ENCODE data around the gene HOXA6.

DNA sequence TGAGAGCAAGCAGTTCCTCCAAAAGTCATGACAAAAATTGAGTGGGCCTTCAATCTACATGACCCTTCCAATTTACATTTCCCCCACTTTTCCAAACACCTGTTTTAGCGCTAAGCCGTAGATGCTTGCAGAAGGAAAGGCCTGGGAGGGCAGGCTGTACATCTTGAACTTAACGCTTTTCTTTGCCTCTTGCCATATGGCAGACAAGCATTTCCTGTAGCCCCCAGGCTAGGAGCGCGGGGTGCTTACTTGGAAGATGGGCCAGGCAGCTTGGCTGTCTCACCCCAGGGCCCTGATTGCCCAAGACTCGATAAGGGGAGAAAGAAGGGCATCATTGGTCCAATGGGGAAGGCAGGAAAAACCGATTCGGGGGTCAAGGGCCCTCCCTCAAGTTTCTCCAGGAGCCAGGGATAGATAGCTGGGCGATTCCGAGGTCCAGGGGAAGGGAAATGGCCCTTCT, 24.8 kb upstream of the HOXA6 start:
- TF ChIP-seq, protein P1, sequence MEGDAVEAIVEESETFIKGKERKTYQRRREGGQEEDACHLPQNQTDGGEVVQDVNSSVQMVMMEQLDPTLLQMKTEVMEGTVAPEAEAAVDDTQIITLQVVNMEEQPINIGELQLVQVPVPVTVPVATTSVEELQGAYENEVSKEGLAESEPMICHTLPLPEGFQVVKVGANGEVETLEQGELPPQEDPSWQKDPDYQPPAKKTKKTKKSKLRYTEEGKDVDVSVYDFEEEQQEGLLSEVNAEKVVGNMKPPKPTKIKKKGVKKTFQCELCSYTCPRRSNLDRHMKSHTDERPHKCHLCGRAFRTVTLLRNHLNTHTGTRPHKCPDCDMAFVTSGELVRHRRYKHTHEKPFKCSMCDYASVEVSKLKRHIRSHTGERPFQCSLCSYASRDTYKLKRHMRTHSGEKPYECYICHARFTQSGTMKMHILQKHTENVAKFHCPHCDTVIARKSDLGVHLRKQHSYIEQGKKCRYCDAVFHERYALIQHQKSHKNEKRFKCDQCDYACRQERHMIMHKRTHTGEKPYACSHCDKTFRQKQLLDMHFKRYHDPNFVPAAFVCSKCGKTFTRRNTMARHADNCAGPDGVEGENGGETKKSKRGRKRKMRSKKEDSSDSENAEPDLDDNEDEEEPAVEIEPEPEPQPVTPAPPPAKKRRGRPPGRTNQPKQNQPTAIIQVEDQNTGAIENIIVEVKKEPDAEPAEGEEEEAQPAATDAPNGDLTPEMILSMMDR (conservative IDR thresholded peaks at IDR 0.05; ENCODE audit: low read depth, low read length): no peak
- TF ChIP-seq POLR2A (IDR thresholded peaks at IDR 0.05; ENCODE audit: low read depth, low read length) (no peak), RFX5 (IDR thresholded peaks at IDR 0.05; ENCODE audit: low read depth, low read length) (no peak), RAD21 (IDR thresholded peaks at IDR 0.05; ENCODE audit: low read length) (no peak), CHD1 (IDR thresholded peaks at IDR 0.05; ENCODE audit: low read depth, low read length) (no peak), MAZ (IDR thresholded peaks at IDR 0.05; ENCODE audit: borderline replicate concordance, low read depth, low read length) (no peak), BHLHE40 (IDR thresholded peaks at IDR 0.05; ENCODE audit: low read depth, low read length) (no peak), MAFK (IDR thresholded peaks at IDR 0.05; ENCODE audit: low read depth, low read length) (no peak), CEBPB (IDR thresholded peaks at IDR 0.05; ENCODE audit: low read depth, low read length) (no peak), FOS (IDR thresholded peaks at IDR 0.05; ENCODE audit: low read depth, low read length) (no peak)
- TF ChIP-seq, protein P2, sequence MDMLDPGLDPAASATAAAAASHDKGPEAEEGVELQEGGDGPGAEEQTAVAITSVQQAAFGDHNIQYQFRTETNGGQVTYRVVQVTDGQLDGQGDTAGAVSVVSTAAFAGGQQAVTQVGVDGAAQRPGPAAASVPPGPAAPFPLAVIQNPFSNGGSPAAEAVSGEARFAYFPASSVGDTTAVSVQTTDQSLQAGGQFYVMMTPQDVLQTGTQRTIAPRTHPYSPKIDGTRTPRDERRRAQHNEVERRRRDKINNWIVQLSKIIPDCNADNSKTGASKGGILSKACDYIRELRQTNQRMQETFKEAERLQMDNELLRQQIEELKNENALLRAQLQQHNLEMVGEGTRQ (IDR thresholded peaks at IDR 0.05; ENCODE audit: low read depth, low read length): no peak
